ENCODE measurements around the gene CARD6.
A peak's percentile ranks its signal among the peaks of the same experiment; 100 is the strongest.
"Not testable (repeated sequence)": the region's sequence is repeated elsewhere in the genome, so short reads cannot be mapped to it uniquely, and the experiment has no call there.

CARD6 gene

GRCh38 chr5:40841068-40841805 lies at the start of gene CARD6:
Gene CARD6, plus strand, starts transcription at chr5:40841367. Its CDS starts 16 bp downstream, at chr5:40841383.
- in situ Hi-C loops (cut with MboI; ENCODE audit: low pct_unique_long_range_greater_than_20kb, low sequenced_read_pairs) = no loop called here
- peak; percentile 73 for DNase-seq

- in situ Hi-C loops (cut with MboI; ENCODE audit: low pct_unique_long_range_greater_than_20kb, low sequenced_read_pairs) = no loop called here
- no peak for DNase-seq
These were observed 49.4 kb upstream of the CARD6 start for GRCh38 chr5:40791715-40792139.

DNA sequence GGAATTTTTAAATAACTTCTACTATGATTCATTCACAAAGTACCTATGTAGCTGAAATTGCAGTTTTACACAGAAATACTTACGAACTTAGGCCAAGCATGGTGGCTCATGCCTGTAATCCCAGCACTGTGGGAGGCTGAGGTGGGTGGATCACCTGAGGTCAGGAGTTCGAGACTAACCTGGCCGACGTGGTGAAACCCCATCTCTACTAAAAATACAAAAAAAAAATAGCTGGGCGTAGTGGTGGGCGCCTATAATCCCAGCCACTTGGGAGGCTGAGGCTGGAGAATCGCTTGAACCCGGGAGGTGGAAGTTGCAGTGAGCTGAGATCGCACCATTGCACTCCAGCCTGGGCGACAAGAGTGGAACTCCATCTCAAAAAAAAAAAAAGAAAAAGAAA lies 48.5 kb upstream of the CARD6 start:
- in situ Hi-C loops (cut with MboI; ENCODE audit: low pct_unique_long_range_greater_than_20kb, low sequenced_read_pairs); DNase-seq: not testable (repeated sequence)

- in situ Hi-C loops (cut with MboI; ENCODE audit: low pct_unique_long_range_greater_than_20kb, low sequenced_read_pairs); DNase-seq: not testable (repeated sequence)
These were observed 46.8 kb upstream of the CARD6 start for GRCh38 chr5:40794340-40794739.

DNA sequence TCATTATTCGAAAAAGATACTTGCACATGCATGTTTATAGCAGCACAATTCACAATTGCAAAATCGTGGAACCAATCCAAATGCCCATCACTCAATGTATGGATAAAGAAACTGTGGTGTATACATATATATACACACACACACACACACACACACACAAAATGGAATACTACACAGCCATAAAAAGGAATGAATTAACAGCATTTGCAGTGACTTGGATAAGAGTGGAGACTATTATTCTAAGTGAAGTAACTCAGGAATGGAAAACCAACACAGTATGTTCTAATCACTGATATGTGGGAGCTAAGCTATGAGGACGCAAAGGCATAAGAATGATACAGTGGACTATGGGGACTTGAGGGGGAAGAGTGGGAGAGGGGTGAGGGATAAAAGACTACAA lies 46.3 kb upstream of the CARD6 start:
- DNase-seq; in situ Hi-C loops (cut with MboI; ENCODE audit: low pct_unique_long_range_greater_than_20kb, low sequenced_read_pairs): not testable (repeated sequence)

DNA sequence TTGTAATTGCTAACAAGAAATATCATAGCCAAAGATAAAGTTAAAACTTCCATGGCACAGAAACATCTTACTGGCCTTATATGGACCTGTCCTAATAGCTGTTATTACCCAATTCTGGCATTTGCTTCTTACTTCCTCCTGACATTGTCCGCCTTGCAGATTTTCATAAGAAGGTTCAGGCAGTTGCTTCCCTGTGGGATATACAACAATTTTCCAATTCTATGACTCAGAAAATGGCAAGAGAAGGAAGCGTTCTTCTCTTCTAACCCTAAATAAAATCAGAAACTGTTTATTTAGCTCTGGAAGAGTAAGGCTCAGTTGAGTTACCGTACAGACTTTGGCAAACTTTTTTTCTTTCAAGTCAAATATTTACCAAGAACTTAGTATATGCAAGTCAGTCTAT lies 44.7 kb upstream of the CARD6 start:
- DNase-seq = peak; percentile 21
- in situ Hi-C loops (cut with MboI; ENCODE audit: low pct_unique_long_range_greater_than_20kb, low sequenced_read_pairs) = no loop called here

DNA sequence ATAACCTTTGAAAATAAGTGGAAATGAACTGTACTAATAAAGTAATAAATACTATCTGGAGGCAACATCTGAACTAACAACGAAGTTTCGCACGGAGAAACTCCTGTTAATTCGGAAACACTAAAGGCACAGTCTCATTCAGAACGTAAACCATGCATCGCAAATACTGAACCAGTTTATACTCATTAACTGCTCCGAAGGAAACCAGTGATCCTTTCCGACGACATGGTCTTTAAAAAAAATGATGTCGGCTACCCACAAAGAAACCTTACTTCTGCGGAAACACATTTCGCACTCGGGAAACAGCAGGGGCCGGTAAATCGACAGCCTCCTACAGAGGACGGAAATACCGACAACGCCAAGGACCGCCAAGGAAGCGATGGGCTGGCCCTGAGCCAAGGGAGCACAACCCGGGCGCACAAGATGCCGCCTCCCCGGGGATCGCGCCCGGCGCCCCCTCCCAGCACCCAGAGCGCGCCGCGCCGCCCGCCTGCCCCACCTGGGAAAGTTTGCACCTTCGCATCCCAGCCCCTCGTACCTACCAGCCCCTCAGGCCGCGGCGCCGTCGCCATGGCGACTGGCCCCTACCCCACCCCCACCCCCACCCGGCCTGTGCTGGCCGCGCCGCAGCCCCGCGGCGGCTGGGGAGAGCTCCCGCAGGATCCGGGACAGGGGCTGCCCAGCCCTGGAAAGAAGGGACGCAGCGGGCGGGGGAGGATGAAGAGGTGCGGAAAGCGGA lies 43.7 kb upstream of the CARD6 start:
- DNase-seq = peak; percentile 81
- in situ Hi-C loops (cut with MboI; ENCODE audit: low pct_unique_long_range_greater_than_20kb, low sequenced_read_pairs) = no loop called here

- in situ Hi-C loops (cut with MboI; ENCODE audit: low pct_unique_long_range_greater_than_20kb, low sequenced_read_pairs) = no loop called here
- DNase-seq = peak; percentile 85
These were observed 43.0 kb upstream of the CARD6 start, which contains the start of gene PRKAA1 for GRCh38 chr5:40798012-40798800. Gene PRKAA1, minus strand, starts transcription at chr5:40798374. Its CDS starts 185 bp downstream, at chr5:40798189.

DNA sequence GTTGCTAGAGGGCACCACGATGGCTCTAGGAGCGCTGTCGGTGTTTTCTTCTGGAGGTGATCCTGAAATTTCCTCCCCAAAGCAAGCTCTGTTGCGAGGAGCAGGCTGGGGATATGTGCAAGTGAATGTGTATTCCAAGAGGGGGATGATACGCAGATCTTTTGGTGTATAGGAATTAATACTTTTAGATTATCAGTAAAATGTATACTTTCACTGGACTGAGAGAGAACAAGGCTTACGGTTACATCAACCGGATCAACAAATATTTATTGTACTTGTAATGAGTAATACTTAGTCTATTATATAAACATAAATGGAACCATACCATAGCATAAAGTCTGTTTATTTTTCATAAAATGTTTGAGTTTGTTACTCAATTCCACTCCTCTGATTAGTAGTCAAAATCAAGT lies 42.4 kb upstream of the CARD6 start:
- DNase-seq = no peak

GRCh38 chr5:40799258-40799657 lies 41.9 kb upstream of the CARD6 start:
- in situ Hi-C loops (cut with MboI; ENCODE audit: low pct_unique_long_range_greater_than_20kb, low sequenced_read_pairs) = no loop called here
- DNase-seq = no peak

More for the DNA sequence above, 42.4 kb upstream of the CARD6 start:
- in situ Hi-C loops (cut with MboI; ENCODE audit: low pct_unique_long_range_greater_than_20kb, low sequenced_read_pairs) = no loop called here

- in situ Hi-C loops (cut with MboI; ENCODE audit: low pct_unique_long_range_greater_than_20kb, low sequenced_read_pairs) = no loop called here
- DNase-seq = peak; percentile 36
These were observed 39.2 kb upstream of the CARD6 start for GRCh38 chr5:40801771-40802562.

DNA sequence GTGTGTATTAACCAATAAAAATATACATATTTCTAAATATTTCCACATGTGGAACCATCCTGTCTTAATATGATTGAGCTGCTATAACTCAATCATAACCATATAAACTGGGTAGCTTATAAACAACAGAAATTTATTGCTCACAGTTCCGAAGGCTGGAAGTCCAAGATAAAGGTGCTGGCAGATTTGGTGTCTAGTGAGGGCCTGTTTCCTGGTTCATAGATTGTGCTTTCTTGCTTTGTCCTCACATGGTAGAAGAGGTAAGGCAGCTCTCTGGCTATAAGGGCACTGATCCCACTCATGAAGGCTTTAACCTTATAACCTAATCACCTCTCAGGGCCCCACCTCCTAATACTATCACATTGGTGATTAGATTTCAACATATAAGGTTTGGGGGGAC lies 29.0 kb upstream of the CARD6 start:
- DNase-seq = no peak
- in situ Hi-C loops (cut with MboI; ENCODE audit: low pct_unique_long_range_greater_than_20kb, low sequenced_read_pairs) = no loop called here

- peak; percentile 48 for DNase-seq
- in situ Hi-C loops (cut with MboI; ENCODE audit: low pct_unique_long_range_greater_than_20kb, low sequenced_read_pairs) = no loop called here
These were observed 27.4 kb upstream of the CARD6 start for GRCh38 chr5:40813698-40814281.

DNA sequence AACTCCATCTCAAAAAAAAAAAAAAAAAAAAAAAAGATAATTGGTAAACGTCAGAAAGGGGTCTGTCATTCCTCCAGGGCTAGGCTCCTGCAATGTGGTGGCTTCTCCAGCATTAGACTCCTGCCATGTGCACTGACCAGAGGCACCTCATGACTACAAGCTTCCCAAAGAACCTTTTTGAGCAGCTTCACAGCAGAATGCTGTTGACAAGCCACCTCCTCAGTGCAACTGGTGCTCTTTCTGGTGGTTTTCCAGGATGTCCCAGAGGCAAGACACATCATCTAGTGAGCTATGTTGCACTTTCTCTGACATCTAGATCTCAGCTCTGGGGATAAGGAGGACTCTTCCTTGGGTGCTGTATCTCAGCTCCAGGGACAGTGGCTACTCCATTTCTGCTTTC lies 17.7 kb upstream of the CARD6 start:
- in situ Hi-C loops (cut with MboI; ENCODE audit: low pct_unique_long_range_greater_than_20kb, low sequenced_read_pairs) = no loop called here

GRCh38 chr5:40825461-40826043 lies 15.6 kb upstream of the CARD6 start:
- DNase-seq; in situ Hi-C loops (cut with MboI; ENCODE audit: low pct_unique_long_range_greater_than_20kb, low sequenced_read_pairs): not testable (repeated sequence)

More for the DNA sequence above, 17.7 kb upstream of the CARD6 start:
- DNase-seq = no peak

GRCh38 chr5:40826489-40827187 lies 14.5 kb upstream of the CARD6 start:
- no peak for DNase-seq
- in situ Hi-C loops (cut with MboI; ENCODE audit: low pct_unique_long_range_greater_than_20kb, low sequenced_read_pairs) = no loop called here

- in situ Hi-C loops (cut with MboI; ENCODE audit: low pct_unique_long_range_greater_than_20kb, low sequenced_read_pairs) = no loop called here
- no peak for DNase-seq
These were observed 13.8 kb upstream of the CARD6 start for GRCh38 chr5:40827188-40827977.
